Activated CD8-positive, alpha-beta memory T cell treated with anti-CD3 and anti-CD28 coated beads, Interleukin-2, amount 50 U/mL, for 48 hours (primary cell): Measurements from ENCODE around the gene ALDH1A1.

Experiments used
- DNase-seq: peaks from one replicate; pipeline ENCODE4 v3.0.0-alpha.2; 2020

ALDH1A1 gene

GRCh38 chr9:72979405-72980100 is 26.7 kb upstream of the ALDH1A1 start:
- DNase-seq, result no peak

- DNase-seq, result no peak
Measured at GRCh38 chr9:72978744-72979143, 25.9 kb upstream of the ALDH1A1 start.

GRCh38 chr9:72977670-72978069 is 24.8 kb upstream of the ALDH1A1 start:
- no peak for DNase-seq

GRCh38 chr9:72974501-72974900 is 21.6 kb upstream of the ALDH1A1 start:
- DNase-seq, result no peak

- no peak for DNase-seq
Measured at GRCh38 chr9:72972636-72973035, 19.8 kb upstream of the ALDH1A1 start.

GRCh38 chr9:72971411-72971810 is 18.6 kb upstream of the ALDH1A1 start:
- DNase-seq, result no peak

- no peak for DNase-seq
Measured at GRCh38 chr9:72960446-72960845, 7.6 kb upstream of the ALDH1A1 start.

- no peak for DNase-seq
Measured at GRCh38 chr9:72958485-72959281, 5.8 kb upstream of the ALDH1A1 start.

GRCh38 chr9:72955571-72955970 is 2.7 kb upstream of the ALDH1A1 start:
- DNase-seq, result no peak

GRCh38 chr9:72955126-72955455 is 2.2 kb upstream of the ALDH1A1 start:
- no peak for DNase-seq

- no peak for DNase-seq
Measured at GRCh38 chr9:72954431-72955125, 1.7 kb upstream of the ALDH1A1 start.

GRCh38 chr9:72952381-72952690 is 517 bp downstream of the ALDH1A1 start:
- no peak for DNase-seq

GRCh38 chr9:72951520-72952380 is 1.1 kb downstream of the ALDH1A1 start:
- DNase-seq, result no peak

GRCh38 chr9:72950875-72951442 is 1.9 kb downstream of the ALDH1A1 start:
- DNase-seq, result no peak

GRCh38 chr9:72949918-72950325 is 2.9 kb downstream of the ALDH1A1 start:
- no peak for DNase-seq

- DNase-seq, result no peak
Measured at GRCh38 chr9:72949244-72949582, 3.6 kb downstream of the ALDH1A1 start.

- DNase-seq, result no peak
Measured at GRCh38 chr9:72948575-72949243, 4.1 kb downstream of the ALDH1A1 start.

- DNase-seq, result no peak
Measured at GRCh38 chr9:72947984-72948465, 4.8 kb downstream of the ALDH1A1 start.

- DNase-seq, result no peak
Measured at GRCh38 chr9:72946821-72947220, 6.0 kb downstream of the ALDH1A1 start.

- DNase-seq, result no peak
Measured at GRCh38 chr9:72946318-72946717, 6.5 kb downstream of the ALDH1A1 start.

GRCh38 chr9:72945391-72945790 is 7.5 kb downstream of the ALDH1A1 start:
- no peak for DNase-seq

- DNase-seq, result no peak
Measured at GRCh38 chr9:72943844-72944462, 8.9 kb downstream of the ALDH1A1 start.
